GM23248 (cell line): Measurements from ENCODE around the gene CILP.

Experiments used
- EZH2 ChIP-seq: fragments of 200-600 bp; sonication (generic); IDR thresholded peaks from 2 replicates; pipeline ENCODE4 v1.6.1; 2018; ENCODE audit warnings: antibody characterized with exemption, mild to moderate bottlenecking; ENCODE audit not compliant: insufficient read depth, poor library complexity, severe bottlenecking
- EZH2phosphoT487 ChIP-seq: fragments of 200-600 bp; sonication (generic); IDR thresholded peaks from 2 replicates; pipeline ENCODE4 v1.6.1; 2018; ENCODE audit warnings: antibody characterized with exemption, moderate library complexity, mild to moderate bottlenecking, low read depth; ENCODE audit not compliant: insufficient read depth

DNA sequence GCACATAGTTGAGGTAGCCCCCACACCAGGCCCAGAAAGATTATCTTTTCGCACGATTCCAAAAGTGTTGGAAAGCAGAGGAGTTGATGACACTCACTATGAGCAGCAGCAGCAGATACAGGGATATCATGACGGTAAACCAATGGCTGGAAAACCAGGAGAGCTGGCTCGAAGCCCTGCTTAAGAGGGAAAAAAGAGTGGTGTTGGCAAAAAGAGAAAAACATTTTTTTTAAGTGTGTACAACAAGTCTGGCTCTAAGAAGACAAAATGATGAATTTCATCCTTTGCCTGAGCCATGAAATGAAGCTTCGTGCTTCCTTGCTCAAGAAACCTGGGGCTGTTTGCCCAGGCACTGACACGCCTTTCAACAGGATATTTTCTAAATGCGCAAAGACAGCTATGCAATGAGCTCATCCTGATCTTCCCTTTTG lies 48.1 kb upstream of the CILP start:
- TF ChIP-seq EZH2 (no peak), EZH2phosphoT487 (no peak)
